AG08396 (cell line): ENCODE results near the gene TMEM131.
"Not testable (repeated sequence)": the region's sequence is repeated elsewhere in the genome, so short reads cannot be mapped to it uniquely, and the experiment has no call there.

Experiments
- DNase-seq: peaks from one replicate; pipeline ENCODE4 v3.0.0; 2012; ENCODE audit warnings: low spot score, mixed read lengths

The TMEM131 gene

GRCh38 chr2:98022067-98022466 lies 26.3 kb upstream of the TMEM131 start:
- not testable (repeated sequence) for DNase-seq

DNA sequence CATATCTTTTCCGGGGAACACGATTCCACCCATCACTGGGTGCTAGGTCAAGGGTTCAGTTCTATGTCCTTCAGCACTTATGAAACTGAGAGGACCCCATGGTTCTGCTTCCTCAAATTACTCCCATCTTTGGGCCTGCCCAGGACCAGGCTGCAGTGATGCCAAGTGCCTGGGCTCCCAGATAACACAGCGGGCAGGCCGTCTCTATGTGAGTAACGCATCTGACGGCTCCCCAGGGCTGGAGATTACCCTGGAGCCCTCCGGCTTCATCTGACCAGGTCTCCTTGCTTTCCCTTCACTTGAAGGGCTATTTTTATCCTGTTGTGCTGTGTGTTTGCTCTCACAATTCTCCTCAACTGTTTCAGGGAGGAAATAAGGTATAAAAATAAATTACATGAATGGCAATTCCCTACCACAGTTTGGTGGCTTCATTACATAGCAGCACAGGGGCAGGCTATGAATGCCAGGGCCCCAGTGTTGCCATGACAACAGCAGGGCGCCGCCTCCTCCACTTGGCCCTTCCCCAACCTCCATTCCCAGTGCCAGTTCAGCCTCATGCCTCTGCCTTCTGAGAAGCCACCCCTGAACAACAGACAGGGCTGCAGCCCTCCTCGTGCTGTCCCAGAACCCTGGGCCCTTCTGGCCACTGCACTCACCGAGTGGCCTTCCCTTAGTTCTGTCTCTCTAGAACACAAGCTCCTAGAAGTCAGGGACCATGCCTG lies 25.4 kb upstream of the TMEM131 start:
- no peak for DNase-seq

GRCh38 chr2:98020516-98020915 lies 24.8 kb upstream of the TMEM131 start:
- DNase-seq, result no peak

GRCh38 chr2:98016908-98017670 lies 21.3 kb upstream of the TMEM131 start:
- no peak for DNase-seq

DNA sequence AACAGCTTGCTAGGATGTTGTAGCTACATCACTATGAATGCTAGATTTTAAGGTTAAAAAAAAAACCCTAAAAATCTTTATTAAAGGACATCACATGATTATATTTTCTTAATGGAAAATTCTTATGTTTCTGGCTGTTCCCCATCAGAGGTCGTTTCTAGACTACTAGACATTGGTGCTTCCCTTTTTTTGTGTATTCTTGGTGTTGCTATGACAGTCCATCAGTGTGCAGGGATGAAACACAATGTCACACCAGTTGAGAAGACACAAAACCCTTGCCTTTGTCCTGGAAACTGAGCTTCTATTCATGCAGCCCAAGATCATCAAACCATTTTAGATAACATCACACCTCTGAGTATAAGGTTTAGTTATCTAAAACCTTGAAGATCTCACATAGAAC lies 19.9 kb upstream of the TMEM131 start:
- no peak for DNase-seq

- no peak for DNase-seq
Measured at GRCh38 chr2:98014379-98014778, 18.6 kb upstream of the TMEM131 start.

- DNase-seq, result peak; percentile 52
Measured at GRCh38 chr2:98013407-98014042, 17.8 kb upstream of the TMEM131 start.

DNA sequence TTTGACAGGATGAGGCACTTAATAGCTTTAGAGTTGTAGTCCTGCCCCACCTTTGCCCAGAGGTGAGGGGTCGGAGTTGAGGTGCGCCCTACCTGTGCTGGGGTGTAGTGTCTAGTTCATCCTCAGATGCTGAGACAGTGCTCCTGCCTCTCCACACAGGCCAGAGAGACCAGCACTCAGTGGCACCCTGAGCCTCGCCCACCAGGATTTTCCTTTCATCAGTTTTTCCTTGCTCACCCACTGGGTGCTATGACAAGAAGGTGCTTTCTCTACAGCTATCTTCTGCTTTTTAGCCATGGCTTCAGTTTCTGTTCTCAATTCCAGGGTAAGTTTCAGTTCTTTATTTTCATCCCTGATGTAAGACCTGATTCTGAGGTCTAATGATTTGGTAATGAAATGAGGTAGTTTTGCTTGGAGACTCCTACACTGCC lies 16.8 kb upstream of the TMEM131 start:
- DNase-seq, result no peak

DNA sequence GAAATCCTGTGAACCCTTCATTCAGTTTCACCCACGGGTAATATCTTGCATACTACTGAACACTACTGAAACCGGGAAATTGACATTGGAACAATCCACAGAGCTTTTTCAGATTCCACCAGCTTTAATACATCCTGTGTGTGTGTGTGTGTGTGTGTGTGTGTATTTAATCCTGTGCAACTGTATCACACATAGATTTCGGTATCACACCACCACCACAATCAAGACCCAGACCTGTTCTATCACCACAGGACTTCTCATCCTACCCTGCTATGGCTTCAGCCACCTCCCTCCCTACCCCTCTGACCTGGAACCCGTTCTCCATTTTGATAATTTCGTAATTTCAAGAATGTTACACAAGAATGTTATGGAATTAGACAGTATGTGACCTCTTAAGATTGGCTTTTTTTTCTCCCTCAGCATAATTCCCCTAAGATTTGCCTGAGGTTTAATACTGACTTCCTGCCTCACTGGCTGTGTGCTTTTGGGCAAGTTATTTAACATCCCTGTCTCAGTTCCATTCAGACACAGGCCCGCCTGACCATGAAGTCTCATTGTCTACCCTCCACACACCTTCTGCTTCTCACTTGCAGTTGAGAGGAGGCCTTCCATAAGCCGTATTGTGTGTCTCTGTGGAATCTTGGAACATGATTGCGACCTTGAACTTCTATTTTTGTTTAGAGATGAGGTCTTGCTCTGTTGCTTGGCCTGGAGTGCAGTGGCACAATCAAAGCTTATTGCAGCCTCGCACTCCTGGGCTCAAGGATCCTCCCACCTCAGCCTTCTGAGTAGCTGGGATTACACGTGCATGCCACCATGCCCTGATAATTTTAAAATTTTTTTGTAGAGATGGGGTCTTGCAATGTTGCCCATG lies 14.4 kb upstream of the TMEM131 start:
- no peak for DNase-seq

GRCh38 chr2:98008415-98008814 lies 12.7 kb upstream of the TMEM131 start:
- DNase-seq, result no peak

DNA sequence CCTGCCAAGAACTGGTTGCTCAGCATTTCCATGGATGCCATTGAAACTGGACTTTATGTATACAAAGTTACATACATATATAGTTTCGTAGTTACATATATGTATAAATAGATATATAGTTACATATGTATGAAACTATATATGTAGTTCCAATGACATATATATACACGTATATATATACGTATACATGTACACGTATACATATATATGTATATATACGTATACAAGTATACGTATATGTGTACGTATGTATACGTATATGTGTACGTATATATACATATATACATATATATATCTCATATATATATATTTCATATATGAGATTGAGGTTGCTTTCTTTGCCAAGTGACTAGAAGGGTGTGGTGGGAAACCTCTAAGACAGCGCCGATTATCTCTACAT lies 10.6 kb upstream of the TMEM131 start:
- DNase-seq, result no peak

GRCh38 chr2:98004613-98005012 lies 8.9 kb upstream of the TMEM131 start:
- DNase-seq, result no peak

- DNase-seq, result no peak
Measured at GRCh38 chr2:98004047-98004446, 8.3 kb upstream of the TMEM131 start.

DNA sequence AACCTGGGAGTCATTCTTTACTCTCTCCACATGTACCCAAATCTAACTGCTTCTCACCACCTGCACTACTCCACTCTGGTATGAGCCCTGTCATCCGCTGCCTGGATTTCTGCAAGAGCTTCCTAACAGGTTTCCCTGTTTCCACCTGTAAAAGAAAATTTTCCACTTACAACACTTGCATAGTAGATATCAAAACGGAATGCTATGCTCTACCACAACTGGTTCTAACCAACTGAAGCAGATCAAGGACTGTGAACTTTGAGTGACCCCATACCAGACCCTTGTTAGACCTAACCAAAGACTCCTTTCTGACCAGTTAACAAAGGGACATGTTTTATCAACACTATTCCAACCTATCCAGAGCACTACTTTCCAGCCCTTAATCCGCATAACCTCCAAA lies 3.8 kb upstream of the TMEM131 start:
- DNase-seq, result no peak

GRCh38 chr2:97998431-97999005 lies 2.8 kb upstream of the TMEM131 start:
- DNase-seq, result no peak

DNA sequence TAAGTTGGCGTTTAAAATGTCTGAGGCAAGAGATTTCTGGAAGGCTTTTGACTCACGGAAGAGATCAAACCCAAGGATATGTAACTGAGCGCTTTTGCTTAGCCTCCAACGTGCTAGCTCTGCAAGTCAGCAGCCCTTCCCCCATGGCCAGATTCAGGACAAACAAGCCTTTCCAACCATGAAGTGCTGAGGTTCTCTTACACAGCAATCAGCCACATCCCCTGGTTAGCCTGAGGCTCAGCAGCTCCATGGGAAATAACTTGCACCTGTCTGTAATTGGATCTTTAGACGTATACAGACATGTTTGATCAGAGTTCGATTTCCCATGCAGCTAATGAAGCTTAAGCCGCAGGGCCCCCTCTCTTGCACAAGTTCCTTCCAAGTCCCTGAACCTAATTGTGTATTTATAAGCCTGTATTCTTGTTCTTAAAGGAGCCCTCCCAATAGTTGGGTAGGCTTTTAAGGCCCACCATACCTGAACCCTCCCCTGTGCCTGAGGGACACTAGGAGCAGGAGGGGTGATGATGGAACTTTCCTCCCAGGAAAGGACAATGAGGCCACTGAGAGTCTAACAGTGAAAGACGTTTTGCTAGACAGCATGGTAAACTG lies 2.1 kb upstream of the TMEM131 start:
- DNase-seq, result no peak

GRCh38 chr2:97996679-97997078 lies 931 bp upstream of the TMEM131 start:
- DNase-seq, result no peak

DNA sequence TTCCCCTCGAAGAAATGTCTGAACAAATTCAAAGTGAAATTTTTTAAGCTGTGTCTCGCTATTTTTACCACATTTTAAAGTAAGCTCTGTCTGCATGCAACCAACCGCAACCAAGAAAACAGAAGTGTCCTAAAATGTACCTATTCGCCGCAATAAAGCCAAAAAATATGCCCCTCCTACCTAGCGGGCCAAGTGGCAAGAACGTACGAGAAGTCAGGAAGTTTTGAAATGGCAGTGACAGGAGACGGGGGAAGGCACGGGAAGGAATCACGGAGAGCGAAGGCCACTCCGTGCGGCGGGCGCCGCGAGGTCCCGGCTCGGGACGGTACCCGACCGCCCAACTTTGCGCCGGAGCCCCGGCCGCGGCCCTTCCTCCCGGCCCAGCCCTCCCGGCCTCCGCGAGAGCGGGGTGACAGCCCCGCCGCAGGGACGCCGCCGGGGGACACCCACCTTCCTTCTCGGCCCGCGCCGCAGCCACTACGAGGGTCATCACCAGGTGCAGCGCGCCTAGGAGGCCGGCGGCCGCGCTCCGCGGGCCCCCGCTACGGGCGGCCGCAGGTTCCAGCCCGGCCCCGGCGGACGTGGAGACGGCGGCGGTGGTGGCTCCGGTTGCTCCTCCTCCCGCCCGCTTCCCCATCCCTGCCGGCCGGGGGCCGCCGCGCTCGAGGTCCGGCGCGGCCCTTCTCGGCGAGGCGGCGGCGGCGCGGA lies 568 bp downstream of the TMEM131 start:
- peak; percentile 79 for DNase-seq

GRCh38 chr2:97994476-97994875 lies 1.3 kb downstream of the TMEM131 start:
- DNase-seq, result no peak

DNA sequence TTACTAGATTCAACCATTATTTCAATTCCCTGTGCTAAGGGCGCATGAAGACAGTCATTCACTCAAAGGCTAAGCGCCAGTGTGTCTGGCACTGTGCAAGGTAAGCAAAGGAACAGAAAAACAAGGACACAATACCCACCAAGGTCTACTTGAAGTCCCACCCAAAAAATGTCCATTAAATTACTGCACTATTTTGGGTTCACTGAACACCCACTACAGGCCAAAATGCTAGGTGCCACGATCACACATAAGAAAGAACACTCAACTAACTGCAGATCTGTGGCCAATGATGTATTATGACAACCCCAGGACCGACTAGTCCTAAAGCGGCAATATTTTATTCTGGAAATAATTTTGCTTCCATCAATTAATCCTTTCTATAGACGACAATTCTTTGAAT lies 1.8 kb downstream of the TMEM131 start:
- DNase-seq, result no peak
